ENCODE results near the gene SLMAP.

SLMAP gene

DNA sequence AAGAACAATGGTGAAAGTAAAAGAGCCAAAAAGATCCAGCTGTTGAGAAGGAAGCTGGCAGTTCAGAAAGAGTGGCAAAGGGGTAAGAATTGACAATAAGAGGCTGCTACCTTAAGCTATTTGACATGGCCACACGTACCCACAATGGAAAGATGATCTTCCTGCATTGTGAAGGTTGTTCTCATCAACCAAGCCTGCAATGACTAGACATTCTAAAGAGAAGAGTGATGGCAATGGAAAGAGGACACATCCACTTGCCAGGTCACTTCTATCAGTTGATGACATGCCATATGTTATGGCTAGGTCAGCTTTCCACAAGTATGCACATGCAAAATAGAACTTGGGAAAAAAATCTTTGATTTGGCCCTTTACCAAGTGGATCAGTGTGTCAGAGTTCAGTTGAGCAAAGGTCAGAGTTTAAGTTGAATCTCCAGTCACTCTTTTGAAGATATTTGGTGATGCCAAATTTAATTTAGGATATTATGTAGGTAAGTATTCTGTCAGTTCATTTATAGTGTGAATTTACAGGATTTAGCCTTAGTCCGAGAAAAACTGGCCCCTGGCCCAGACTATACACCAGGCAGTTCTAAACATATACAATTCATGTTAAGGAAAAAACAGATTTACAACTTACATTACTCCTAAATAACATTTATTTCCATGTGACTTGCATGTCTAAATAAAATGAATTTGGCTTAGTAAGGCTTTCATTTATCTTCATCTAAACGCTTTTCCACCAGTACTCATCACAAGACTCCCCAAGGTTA, 147.2 kb downstream of the SLMAP start:
- DNase-seq: no peak

GRCh38 chr3:57910990-57911389, 154.9 kb downstream of the SLMAP start:
- DNase-seq: peak; percentile 24

- DNase-seq: no peak
Measured at GRCh38 chr3:57911593-57911992, 155.5 kb downstream of the SLMAP start.

DNA sequence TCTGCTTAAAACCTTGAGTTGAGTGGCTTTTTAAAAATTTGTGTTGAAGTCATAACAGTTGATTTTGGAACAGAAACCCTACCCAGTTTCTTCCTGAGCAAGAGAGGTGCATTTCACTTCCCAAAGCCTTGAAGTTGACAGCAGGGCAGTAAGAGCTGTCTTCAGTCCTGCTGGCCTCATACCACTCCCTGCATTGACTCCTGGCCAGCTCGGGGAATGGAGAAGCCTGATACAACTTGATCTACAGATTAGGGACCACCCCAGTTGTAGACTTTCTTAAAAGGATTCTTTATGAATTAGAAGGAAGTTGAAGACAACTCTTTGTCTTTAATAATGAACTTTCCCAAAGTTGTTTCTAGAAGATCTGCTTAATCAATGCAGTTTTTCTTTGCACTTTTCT, 161.5 kb downstream of the SLMAP start:
- no peak for DNase-seq

- no peak for DNase-seq
Measured at GRCh38 chr3:57918123-57918837, 162.2 kb downstream of the SLMAP start.

DNA sequence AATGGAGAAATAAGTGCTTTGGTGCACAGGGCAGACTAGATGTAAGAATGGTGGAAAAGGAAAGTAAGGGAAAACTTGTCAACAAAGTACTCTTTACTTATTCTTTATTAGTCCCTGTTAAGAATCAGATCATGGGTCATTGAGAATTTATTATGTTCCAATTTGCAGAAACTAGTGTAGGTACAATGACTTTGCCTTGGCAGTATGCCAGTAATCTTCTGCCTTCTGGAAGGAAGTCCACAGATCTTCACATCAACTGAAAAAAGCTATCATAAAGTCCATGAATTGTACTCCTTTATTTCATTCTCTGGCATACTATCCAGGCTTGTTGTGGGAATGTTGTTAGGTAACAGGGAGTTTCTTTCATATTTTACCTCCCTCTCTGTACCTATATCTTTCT, 163.9 kb downstream of the SLMAP start:
- DNase-seq: no peak

GRCh38 chr3:57923101-57923500, 167.0 kb downstream of the SLMAP start:
- DNase-seq: no peak

- no peak for DNase-seq
Measured at GRCh38 chr3:57923752-57924151, 167.6 kb downstream of the SLMAP start.

DNA sequence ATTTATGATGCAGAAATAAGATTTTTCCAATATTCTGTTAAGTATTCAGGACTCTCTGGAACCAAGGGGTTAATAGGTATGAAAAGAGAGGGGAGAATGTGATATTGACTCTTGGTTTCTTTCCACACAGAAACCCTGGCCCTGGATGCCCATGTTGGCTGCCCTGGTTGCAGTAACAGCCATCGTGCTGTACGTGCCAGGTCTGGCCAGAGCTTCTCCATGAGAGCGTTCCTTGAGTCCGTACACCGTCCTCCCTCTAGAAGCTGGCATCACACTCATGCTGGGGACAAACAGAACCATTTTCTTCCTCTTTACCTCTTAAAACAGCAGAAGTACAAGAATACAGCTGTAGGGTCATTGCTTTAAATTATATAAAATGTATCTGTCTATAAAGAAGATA, 171.1 kb downstream of the SLMAP start:
- no peak for DNase-seq

GRCh38 chr3:57927916-57928315, 171.8 kb downstream of the SLMAP start:
- DNase-seq: no peak

DNA sequence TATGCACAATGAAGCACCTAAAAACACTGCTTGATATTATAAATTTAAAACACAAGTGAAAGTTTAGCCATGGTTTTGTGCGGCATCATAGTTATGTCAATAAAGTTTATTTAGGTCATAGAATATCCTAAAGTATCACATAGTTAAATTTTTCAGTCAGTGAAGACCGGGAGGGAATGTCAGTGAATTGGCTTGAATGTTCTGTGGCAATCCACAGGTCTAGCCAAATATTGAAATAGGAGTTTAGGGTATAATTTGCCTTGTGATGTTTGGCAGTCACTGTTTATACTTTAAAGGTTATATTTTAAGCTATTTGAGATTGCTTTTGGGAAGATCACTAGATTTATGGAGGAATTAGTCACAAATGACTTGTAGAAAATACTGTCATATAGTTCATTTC, 172.4 kb downstream of the SLMAP start:
- no peak for DNase-seq

- no peak for DNase-seq
Measured at GRCh38 chr3:57929988-57930387, 173.9 kb downstream of the SLMAP start.

DNA sequence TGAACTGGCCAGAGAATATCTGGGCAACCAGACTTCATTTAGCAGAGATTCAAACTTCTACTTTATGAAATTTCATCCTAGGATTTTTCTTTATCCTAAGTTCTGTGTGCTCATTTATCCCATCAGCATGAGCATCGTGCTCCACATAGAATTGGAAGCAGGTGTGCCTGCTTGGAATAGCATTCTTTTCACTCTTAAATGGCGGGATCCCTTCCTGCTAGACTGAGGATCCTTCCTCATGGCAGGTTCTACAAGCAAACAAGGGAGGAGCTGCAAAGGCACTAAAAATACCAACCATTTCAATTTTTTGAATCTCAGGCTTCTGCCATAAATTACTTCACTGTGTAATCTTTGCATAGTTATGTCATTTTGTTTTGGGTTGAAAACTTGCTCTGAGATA, 177.5 kb downstream of the SLMAP start:
- DNase-seq: no peak

DNA sequence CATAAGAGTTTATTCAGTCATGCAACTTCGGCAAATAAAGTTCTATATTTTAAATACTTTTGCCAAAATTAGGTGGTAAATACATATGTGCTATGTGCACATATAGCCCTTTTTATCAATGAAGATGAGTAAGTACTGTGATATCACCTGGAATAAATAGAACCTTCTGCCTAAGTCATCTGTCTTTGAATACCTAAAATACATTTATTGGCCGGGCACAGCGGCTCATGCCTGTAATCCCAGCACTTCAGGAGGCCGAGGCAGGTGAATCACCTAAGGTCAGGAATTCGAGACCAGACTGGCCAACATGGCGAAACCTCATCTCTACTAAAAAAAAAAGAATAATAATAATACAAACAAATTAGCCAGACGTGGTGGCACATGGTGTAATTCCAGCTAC, 178.3 kb downstream of the SLMAP start:
- no peak for DNase-seq

DNA sequence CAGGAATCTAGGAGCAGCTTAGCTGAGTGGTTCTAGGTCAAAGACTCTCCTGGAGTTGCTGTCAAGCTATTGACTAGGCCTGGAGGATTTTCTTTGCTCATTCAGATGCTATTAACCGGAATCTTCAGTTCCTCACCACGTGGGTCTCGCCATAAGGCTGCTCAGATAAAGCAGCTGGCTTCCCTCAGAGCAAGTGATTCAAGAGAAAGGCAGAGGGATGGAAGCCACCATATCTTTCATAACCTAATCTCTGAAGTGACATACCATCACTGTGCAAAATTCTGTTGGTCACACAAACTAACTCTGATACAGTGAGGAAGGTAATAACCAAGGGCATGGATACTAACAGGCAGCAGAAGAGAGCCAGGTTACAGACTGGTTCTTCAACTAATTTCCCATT, 179.4 kb downstream of the SLMAP start:
- no peak for DNase-seq

- DNase-seq: no peak
Measured at GRCh38 chr3:57937092-57937491, 181.0 kb downstream of the SLMAP start.

GRCh38 chr3:57939775-57940174, 183.7 kb downstream of the SLMAP start:
- DNase-seq: no peak

GRCh38 chr3:57942388-57942787, 186.3 kb downstream of the SLMAP start:
- DNase-seq: no peak

DNA sequence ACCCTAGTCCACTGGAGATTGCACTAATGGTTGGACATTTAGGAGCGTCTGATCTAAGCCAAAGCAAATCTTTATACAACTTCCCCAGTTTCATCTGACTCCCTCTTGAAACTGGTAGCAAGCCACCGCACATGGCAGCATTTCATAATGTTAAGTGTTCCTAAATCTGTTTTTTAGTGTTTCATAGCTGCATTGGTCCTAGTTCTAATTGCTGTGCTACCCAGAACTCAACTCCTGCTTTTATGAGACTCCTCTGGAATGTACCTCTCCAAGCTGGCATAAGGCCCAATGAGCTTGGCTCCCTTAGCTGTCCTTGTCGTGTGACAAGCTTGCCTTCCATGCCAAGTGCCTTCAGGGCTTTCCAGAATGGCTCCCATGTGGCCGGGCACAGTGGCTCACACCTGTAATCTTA, 186.8 kb downstream of the SLMAP start:
- DNase-seq: no peak

GRCh38 chr3:57943525-57944495, 187.7 kb downstream of the SLMAP start:
- DNase-seq: no peak

DNA sequence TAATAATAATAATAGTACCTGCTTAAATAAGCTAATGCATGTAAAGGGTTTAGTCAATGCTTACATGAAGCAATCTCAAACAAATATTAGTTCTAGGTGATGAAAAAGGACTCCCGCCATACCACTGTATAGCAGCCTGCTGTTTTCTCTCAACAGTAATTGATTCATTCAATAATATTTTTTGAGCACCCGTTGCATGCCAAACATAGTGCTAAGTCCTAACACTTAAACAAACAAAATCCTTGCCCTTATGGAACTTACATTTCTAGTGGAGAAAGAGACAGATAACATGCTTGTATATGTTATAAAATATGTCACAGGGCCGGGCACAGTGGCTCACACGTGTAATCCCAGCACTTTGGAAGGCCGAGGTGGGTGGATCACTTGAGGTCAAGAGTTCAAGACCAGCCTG, 190.9 kb downstream of the SLMAP start:
- DNase-seq: no peak

GRCh38 chr3:57948080-57948671, 192.1 kb downstream of the SLMAP start:
- DNase-seq: no peak

DNA sequence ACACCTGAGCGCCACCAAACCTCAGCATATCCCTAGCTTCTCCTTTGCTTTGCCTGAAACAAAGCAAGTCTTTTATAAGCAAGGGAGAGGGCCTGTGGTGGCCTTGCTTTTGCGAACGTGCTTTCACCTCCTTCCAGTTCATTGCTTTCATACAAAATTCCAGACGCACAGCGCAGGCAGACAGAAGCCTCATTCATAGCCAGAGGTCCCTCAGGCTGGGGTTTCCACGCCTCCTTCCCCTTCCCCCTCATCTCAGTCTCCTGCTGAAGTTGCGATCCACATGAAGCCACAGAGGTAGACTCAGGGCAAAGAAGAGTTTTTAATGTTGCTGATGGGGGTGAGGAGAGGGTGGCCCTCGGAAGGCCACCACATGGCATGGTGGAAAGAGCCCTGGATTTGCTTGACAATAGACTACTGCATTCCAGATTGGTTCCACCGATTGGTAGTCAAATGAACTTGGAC, 192.7 kb downstream of the SLMAP start:
- no peak for DNase-seq
